Vagina (tissue), 2 donors: Measurements from ENCODE around the gene COBLL1.

Experiments used
- CTCF ChIP-seq, 3 experiments: fragments of 450-650 bp in 2 of 3; fragments of 200-600 bp in 1 of 3; sonication (generic) in 1 of 3; IDR thresholded peaks; one replicate each; pipeline ENCODE4 v1.5.1; 2017 to 2019; ENCODE audit warnings: antibody characterized with exemption in 3 of 3, mild to moderate bottlenecking in 2 of 3, moderate library complexity in 2 of 3
- POLR2A ChIP-seq, 2 donors: fragments of 450-650 bp; IDR thresholded peaks; one replicate each; pipeline ENCODE4 v1.6.1; 2017; ENCODE audit warnings: antibody characterized with exemption in 2 of 2, mild to moderate bottlenecking in 2 of 2, moderate library complexity in 2 of 2

- TF ChIP-seq POLR2A (IDR thresholded peaks at IDR 0.05) (no peak), CTCF (IDR thresholded peaks at IDR 0.05) (no peak)
These were observed 145.0 kb downstream of the COBLL1 start for GRCh38 chr2:164696634-164697033.
